DMS114 treated with DMSO at 0.1 percent for 48 hours (cell line): ENCODE results near the gene BABAM2.
"Not testable (repeated sequence)": the region's sequence is repeated elsewhere in the genome, so short reads cannot be mapped to it uniquely, and the experiment has no call there.

Source experiments
- DNase-seq: peaks from one replicate; lab custom pipeline; 2025; ENCODE audit not compliant: unreplicated experiment; lab: John Stamatoyannopoulos, UW

BABAM2 gene

DNA sequence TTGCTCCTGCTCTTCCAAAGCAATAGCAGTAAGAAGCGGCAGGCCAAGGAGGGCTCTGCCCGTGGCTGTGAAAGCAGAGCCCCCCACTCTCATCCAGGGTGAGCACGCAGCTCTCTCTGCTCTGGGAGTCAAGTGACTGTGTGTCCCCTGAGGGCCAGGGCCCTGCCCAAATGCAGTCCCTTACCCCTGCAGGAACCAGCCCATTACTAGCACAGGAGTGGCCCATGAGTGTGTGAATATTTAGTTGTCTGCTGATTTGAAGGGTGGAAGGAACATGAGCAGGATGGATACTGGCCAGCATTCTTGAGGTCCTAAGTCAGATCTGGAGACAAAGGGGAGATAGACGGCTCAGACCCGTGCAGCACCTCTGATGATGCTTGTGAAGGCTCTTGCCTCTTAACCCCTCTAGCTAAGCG is 432.5 kb downstream of the BABAM2 start:
- DNase-seq, result no peak

DNA sequence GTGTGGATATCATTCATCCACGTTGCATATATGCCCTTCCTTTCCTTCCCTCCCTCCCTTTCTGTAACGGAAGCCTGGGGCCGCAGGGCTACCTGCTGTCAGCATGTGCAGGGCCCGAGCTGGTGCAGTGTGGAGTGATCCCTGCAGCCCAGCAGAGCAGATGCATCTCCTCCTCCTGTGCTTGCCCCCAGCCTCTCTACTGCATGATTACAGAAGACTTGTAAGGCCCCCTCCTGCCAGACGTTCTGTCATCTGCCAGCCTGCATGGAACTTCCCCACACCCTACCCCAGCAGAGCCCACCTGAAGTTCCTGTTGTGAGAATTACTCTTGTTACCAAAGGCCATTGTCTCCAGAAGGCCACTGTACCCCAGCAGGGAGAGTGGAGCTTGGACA is 434.6 kb downstream of the BABAM2 start:
- no peak for DNase-seq

DNA sequence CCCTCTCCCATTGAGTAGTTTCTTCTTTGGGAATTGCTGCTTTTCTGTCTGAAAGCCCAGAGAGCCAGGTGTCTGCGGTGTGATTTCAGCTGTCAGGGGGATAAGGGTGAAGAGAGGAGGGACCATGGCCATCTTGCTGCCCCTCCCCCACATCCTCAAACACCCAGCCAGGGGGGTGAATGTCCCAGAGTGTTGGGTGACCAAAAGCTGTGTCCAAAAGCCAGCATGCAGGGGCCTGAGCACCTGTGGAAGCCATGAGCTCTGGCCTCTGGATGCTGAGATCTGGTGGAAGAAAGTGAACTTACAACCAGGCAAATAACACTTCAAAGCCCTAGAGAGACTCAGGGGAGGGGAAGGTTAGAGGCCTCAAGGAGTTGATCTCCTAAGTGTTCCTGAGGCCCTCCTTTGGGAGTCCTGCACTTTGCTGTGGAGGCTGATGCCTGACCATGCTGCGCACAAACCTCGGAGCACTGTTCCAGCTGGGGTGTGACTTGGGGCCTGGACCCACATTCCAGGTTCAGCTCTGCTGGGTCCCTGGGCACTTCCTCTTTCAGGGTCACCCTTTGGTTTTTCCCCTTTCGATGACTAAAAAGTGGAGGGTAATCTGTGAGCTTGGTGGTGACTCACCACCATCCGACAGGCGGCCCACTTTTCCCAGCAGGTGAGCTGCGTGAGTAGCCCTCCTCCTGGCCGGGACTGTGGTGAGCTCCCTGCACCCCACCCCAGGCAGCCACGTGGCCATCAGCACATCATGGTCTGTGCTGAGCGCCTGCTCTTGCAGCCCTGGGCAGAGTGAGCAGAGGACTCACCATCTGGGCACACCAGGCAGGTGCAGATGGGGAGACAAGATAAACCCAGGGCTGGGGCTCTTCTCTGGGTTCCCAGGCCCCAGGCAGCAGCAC is 435.3 kb downstream of the BABAM2 start:
- DNase-seq, result no peak

DNA sequence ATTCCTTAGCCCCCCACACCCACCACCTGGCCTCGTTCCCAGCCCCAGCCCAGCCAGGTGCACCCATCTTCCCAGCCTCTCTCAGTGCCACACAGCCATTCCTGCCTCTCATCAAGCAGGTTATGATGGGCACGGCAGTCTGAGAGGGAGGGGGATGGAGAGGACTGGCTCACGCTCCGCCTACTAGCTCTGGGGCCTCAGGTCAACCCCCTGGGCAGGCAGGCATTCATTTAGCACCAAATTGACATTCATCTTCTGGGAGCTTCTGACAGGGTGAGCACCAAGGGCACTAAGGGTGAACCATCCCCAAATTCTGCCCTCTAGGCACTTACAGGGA is 435.9 kb downstream of the BABAM2 start:
- no peak for DNase-seq

DNA sequence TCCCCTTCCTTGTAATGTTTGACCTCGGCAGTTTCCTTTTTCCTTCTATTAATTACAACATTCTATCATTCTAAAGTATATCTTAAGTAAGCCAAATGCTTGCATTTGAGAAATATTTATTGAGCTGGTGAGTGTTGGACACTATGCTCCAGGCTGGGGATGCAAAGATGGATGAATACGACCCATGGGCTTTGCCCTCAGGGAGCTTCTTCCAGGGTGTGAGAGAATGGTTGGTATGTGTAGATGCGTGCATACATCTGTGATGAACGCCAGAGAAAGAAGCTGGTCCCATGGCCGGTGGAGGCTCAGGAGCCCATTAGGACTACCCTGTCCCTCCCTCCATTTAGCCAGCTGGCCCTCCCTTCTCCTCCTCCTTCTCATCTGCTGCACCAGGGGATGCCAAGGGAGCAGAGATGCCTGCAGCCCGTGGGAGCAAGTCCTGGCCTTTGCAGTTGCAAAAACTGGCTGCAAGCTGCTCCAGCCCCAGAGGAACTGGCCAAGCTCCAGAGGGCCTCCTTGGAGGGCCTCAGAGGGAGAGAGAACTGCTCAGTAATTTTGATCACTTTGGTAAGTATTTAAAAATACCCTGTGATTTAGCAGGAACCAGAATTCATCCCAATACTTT is 436.5 kb downstream of the BABAM2 start:
- no peak for DNase-seq

DNA sequence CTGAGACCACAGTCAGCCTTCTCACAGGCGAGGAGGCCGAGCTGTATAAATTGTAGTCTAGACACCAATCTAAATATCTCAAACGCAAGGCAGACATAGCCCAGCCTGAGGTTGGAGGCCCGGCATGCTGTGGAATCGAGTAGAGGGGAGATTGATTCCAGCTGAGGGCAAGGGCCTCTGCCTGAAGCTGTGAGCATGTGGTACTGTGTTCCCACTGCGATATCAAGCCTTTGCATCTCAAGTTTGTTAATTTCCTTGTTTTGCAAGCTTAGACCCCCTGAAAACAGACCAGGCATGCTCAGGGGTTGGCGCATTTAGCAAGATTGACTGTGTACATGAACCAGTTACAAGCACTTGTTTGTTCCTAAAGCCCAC is 437.0 kb downstream of the BABAM2 start:
- DNase-seq, result no peak

DNA sequence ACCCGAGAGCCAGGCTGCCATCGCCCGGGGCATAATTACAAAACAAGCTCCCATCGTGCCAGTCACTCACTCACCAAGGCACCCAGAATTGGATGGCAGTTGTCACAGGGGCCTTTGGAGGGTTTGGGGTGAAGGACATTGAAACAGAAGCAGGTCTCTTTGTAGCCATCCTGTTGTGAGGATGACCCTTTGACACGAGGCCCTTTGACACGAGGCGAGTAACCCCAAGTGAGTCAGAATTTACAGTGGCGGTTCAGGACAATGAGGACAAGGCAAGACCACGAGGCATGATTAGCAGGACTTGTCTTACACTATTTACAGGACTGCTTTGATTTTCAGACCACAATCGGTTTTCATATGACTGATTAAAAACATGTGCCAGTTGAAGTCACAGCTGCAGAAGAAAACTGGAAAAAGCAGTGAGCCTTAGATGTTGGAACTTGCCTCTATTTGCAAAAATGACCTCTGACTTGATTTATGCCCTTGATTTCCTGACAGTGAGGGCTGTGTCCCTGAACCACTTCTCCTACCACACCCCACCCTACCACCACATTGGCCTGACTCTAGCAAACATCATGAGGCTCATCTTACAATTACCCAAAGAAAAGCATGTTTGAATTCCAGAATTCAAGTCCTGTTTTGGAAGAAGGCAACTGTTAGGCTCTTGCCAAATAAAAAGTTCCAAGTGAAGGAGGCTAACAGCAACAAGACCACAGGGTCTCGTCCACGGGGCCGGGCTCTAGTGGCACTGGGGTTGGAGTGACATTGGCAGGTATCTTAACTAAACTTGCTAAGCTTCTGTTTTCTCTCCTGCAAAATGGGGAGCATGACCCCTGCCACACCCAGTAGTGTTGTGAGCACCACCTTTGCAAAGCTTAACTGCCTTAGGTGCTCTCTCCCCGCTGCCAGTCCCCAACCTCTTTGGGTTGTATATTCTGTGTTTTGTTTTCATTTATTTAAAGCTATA is 437.7 kb downstream of the BABAM2 start:
- no peak for DNase-seq

DNA sequence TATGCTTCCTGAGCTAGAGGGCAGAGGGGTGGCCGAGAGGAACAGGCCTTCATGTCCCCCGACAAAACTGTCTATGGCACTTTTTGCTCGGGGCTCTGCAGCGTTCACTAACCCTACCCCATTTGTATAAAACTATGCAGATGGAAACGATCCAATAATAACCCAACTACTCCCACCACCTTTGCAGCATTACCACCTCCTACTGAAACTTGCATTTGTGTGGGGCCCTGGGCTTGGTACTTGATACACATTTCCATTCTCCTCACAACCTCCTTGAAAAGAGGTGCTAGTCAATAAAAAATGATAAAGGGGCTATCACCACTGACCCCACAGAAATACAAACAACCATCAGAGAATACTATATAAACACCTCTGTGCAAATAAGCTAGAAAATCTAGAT is 438.7 kb downstream of the BABAM2 start:
- DNase-seq, result no peak

DNA sequence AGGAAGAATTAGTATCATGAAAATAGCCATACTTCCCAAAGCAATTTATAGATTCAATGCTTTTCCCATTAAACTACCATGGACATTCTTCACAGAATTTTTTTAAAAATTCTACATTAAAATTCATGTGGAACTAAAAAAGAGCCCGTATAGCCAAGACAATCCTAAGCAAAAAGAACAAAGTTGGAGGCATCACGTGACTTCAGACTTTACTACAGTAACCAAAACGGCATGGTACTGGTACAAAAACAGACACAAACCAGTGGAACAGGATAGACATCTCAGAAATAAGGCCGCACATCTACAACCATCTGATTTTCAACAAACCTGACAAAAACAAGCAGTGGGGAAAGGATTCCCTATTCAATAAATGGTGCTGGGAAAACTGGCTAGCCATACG is 440.2 kb downstream of the BABAM2 start:
- DNase-seq, result not testable (repeated sequence)

DNA sequence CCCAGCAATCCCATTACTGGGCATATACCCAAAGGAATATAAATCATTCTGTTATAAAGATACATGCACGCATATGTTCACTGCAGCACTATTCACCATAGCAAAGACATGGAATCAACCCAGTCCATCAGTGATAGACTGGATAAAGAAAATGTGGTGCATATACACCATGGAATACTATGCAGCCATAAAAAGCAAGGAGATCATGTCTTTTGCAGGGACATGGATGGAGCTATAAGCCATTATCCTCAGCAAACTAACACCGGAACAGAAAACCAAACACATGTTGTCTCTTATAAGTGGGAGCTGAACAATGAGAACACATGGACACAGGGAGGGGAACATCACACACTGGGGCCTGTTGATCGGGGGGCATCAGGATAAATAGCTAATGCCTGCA is 441.3 kb downstream of the BABAM2 start:
- not testable (repeated sequence) for DNase-seq

DNA sequence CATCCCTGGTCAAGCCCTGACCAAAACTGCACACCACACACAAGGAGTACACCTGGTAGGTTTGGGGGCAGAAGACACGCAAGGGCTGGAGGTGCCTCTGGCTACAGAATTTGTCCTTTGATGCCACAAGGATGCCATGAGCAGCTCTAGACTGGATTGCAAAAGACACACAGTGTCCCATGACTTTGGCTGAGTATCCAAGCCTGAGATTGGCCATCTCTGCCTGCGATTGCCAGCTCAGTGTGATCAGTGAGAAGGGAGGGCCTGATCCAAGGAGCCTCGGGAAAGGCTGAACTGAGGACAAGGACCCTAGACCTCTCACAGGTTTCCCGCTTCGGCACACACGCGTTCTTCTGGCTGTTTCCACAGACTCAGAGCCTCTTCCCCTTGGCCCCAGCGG is 442.2 kb downstream of the BABAM2 start:
- DNase-seq, result no peak

DNA sequence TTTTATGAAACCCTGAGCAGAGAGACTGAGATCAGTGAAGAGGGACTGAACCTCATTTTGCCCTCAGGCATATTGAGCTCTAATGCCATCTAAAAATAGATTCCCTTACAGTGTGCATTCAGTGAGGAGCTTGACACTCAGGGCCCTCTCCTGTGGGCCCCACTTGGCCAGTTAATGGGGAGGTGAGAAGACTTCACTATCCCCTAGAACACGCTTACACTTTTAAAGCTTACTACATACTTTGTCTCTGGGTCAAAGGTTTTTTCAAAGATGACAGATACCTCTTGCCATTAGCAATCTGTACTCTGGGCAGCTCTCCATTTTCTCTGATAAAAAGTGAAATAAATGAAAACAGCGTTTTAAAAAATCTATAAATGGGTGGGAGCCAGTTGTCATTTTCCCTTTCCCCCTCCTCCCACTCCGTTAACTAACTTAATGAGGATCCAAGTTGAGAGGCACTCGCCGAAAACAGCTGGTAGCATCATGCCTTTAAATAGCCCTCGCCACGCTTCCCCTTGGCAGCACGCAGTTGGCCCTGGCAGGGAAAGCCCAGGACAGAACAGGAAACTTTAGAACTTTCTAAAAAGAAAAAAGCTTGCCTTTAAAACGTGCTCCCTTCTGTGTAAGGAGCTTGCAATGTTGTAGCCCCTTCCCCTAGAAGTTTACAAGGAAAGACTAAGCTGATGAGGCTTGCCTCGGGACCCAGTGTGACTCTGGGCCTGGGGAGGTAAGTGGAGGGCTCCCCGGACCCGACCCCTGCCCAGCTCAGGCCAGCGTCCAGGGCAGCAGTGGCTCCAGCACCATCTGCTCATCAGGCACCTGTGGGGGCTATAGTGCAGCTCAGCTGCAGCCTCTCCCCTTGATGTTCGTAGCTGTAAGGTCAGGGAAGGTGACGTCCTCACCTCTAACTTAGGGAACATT is 443.3 kb downstream of the BABAM2 start:
- DNase-seq, result no peak

DNA sequence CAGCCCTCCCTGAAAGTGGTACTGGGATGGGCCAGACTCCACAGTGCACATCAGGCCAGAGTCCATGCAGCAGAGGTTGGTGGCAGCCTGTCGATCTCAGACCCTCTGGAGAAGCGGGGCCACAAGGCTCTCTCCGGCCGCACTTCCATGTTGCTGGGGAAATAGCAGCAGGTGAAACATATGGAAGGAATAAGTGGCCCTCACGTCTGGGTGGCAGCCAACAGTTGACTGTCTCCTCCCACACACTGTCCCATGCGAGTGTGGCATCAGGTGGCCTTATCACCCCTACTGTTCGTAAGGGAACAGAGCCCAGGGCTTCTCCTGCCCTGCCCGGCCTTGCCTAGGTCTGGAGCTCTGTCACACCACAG is 444.0 kb downstream of the BABAM2 start:
- DNase-seq, result no peak

DNA sequence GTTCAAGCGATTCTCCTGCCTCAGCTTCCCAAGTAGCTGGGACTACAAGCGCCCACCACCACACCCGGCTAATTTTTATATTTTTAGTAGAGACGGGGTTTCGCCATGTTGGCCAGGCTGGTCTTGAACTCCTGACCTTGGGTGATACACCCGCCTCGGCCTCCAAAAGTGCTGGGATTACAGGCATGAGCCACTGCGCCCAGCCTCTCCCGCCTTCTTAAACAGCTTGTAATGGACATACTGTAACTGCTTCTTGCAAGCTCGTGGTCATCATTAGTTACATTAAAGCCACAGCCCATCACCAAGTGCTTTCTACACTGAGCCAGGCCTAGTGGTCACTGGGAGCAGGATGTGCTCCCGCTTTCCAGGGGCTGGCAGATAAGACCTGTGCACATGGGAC is 444.7 kb downstream of the BABAM2 start:
- DNase-seq, result not testable (repeated sequence)

DNA sequence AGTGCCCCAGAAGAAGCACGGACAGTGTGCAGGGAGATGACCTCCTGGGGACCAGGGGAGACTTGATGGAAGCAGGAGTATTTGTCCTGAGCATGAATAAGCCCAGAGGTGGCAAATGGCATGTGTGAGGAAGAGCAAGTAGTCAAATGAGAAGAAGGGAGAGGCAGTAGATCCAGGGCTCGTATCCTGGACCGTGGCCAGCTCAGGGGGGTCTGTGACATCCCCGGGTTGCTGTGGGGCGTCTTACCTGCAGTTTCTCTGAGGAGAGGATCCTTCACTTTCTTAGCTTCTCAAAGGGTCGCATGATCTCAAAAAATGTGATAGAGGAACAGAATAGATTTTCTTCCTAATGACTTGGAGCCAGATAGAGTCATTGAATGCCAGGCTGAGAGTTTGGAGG is 445.1 kb downstream of the BABAM2 start:
- DNase-seq, result no peak

DNA sequence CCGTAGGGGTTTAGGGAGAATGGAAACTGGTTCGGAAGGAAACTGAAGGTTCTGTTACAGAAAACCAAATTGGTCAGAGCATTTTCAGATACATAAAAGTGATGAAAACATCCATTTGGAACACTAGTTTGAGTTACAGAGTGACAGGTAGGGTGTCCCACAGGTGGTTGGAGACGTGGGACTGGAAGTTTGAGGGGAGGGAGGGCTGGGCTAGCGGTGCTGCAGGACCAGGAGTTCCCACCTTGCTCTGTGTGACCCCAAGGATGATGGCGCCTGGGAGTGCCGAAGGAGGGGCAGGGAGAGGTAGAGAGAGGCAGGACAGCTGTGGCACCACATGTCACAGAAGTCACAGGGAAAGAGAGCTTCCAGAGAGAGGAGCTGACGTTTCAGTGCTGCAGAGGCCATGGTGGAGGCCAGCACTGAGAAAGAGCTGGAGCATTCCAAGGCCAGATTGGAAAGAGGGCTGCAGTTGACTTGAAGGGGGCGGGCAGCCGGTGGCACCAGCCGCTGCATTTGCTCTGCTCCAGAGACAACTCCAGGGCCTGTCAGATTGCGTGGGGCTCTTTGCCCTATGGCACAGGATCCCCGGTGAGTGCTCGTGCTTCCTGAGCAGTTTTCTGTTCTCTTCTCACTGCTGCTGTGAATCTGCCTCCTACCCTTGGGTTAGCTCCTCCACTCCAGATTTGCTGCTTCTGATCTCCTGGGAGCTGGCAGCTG is 445.9 kb downstream of the BABAM2 start:
- no peak for DNase-seq

DNA sequence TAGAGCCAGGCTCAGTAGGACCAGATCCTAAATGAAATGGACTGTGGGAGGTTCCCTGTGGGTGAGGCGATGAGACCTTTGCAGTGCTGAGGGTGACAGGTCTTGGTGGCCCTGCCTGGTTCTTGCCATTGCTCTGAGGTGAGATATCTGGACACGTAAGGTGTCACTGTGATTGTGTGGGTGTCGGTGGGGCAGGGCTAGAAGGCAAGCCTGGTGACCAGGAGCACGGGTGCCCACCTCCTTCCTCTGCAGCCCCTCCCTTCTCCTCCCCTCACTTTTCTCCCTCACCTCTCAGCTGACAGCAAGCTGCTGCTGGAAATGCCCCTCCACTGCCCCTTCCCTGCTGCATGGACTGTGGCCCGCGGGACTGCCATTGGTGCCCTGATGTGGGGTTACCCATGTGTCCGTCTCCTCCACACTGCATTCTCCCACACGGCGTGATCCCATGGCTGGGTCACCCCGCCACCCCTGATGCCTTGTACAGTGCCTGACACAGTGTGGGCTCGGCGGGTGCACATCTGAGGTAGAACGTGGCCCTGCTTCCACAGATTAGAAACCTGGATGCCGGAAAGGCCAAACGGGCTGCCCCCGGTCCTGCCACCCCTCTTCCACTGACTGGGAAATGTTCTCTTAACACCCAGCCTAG is 446.6 kb downstream of the BABAM2 start:
- DNase-seq, result no peak

DNA sequence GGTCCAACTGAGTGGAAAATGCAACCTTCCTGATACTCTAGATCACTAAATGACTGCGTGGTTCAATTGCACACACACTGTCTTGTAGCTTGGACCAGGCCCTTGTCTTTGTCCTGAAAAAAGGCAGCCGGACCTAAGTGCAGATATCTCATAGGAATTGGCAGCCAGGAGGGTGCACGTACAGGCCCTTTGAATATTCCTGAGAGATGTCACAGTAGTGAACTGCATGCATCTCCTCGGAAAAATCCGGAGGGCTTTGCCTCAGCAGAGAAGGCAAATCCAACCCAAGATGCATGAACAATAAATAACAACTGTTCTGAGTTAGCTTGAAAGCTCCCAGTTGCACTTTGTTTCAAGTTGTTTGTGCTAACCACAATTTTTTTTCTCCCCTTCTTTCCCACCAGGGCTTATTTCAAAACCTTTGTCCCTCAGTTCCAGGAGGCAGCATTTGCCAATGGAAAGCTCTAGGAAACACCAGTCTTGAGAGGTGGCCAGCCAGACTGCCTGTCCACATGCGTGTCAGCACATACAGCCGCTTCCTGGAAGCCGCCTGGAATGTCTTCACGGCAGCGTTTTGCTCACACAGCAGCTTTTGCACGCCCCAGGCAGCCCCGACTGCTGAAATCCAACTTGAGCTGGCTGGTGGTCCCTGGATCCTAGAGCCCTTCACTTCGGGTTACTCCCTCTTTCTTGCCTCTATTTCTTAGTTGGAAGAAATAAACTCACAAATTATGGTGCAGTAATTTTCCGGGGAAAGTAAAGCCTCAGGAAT is 447.7 kb downstream of the BABAM2 start:
- no peak for DNase-seq

DNA sequence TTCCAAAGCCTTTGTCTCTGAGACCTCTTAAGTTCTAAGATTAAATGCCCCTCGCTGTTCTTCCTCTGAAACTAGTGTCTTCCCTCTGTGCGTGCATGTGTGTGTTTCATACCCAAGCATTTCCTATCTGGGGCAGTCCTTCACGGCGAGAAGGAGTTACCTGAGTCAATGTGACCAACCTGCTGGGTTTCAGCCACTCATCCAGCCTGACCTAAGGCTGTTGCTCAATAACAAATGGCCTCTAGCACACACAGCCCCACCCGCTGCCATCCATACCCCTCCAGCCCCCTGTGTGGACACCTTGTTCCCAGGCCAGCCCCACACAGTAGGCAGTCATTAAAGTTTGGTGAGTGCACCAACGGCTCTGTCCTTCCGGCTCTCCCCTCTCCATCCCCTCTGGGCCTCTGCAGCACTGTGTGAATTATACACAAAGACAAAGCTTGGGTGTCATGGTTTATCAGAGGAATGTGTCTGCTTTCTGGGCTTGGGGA is 448.3 kb downstream of the BABAM2 start:
- no peak for DNase-seq
